ENCODE measurements around the gene ZNF568. TPM values are rescaled to one million over a fixed set of nuclear protein-coding genes. Genes with fewer than 3 reads are reported as not detected.

Gene ZNF568
- 7.4 TPM for total RNA-seq
- 6.4 TPM for polyA plus RNA-seq
- long read RNA-seq, donor 1 = 0 reads
- long read RNA-seq, donor 2, partial matches to known transcripts = 0 of 7 reads
- long read RNA-seq, donor 2, other reads (novel, unspliced or antisense) = 0 of 7 reads
- long read RNA-seq, donor 3, partial matches to known transcripts = 0 of 2 reads
- long read RNA-seq, donor 3, other reads (novel, unspliced or antisense) = 0 of 2 reads
- long read RNA-seq, donor 4, partial matches to known transcripts = 0 of 1 reads
- long read RNA-seq, donor 4, other reads (novel, unspliced or antisense) = 0 of 1 reads
- long read RNA-seq, donor 5, partial matches to known transcripts = 0 of 4 reads
- long read RNA-seq, donor 5, other reads (novel, unspliced or antisense) = 0 of 4 reads
- long read RNA-seq, donor 6, partial matches to known transcripts = 0 of 3 reads
- long read RNA-seq, donor 6, other reads (novel, unspliced or antisense) = 0 of 3 reads
- long read RNA-seq, donor 7, partial matches to known transcripts = 0 of 1 reads
- long read RNA-seq, donor 7, other reads (novel, unspliced or antisense) = 0 of 1 reads
- long read RNA-seq, donor 8 = 0 reads
- long read RNA-seq, donor 9, partial matches to known transcripts = 0 of 1 reads
- long read RNA-seq, donor 9, other reads (novel, unspliced or antisense) = 0 of 1 reads
- long read RNA-seq, donor 10, partial matches to known transcripts = 8 of 8 reads
- long read RNA-seq, donor 10, other reads (novel, unspliced or antisense) = 0 of 8 reads

- Histone ChIP-seq H3K27ac (ENCODE audit: low read depth in 1 of 2, low read length in 1 of 2) (peak within 1 kb of the TSS; percentile 97 to 99), H3K4me3 (ENCODE audit: low read length in 2 of 2) (peak within 1 kb of the TSS; percentile 74 to 88), H3K36me3 (ENCODE audit: control insufficient read depth in 2 of 2, insufficient read depth in 2 of 2, low read length in 1 of 2) (peaks cover 6 to 11% of the 10 kb centered on the region in 2 donors), H3K9me3 (ENCODE audit: control insufficient read depth in 2 of 2, insufficient read depth in 1 of 2, low read length in 1 of 2) (peaks cover 0 to 3% of the 10 kb centered on the region in 2 donors), H3K27me3 (ENCODE audit: control insufficient read depth in 2 of 2, insufficient read depth in 1 of 2, low read length in 1 of 2) (no peaks in the 10 kb centered on the region), H3K4me1 (ENCODE audit: control insufficient read depth in 2 of 2, insufficient read depth in 2 of 2, low read length in 2 of 2) (peaks cover 5 to 9% of the 10 kb centered on the region in 2 donors)
- peak; percentile 83 to 97 (median 89) for DNase-seq (ENCODE audit: low read depth in 6 of 9, low spot score in 9 of 9)
- WGBS = under 1% methylated on average over 57 of the region's 57 CpGs
These were observed at the start of gene ZNF568, which contains the start of gene ZNF829 for GRCh38 chr19:36915992-36916830. ZNF568 (plus strand) TSS chr19:36916332; CDS start chr19:36922771, 6,439 bp downstream. ZNF829 (minus strand) TSS chr19:36916291; CDS start chr19:36915167, 1,124 bp downstream.

- no peak overlapping the region for H3K4me3 ChIP-seq (ENCODE audit: low read length in 2 of 2)
- H3K36me3 ChIP-seq (ENCODE audit: control insufficient read depth in 2 of 2, insufficient read depth in 2 of 2, low read length in 1 of 2) = peaks cover 9 to 20% of the 10 kb centered on the region in 2 donors
- WGBS = 98% methylated on average over 10 of the region's 10 CpGs
- no peaks in the 10 kb centered on the region for H3K4me1 ChIP-seq (ENCODE audit: control insufficient read depth in 2 of 2, insufficient read depth in 2 of 2, low read length in 2 of 2)
- no peak overlapping the region for H3K27ac ChIP-seq (ENCODE audit: low read depth in 1 of 2, low read length in 1 of 2)
- H3K9me3 ChIP-seq (ENCODE audit: control insufficient read depth in 2 of 2, insufficient read depth in 1 of 2, low read length in 1 of 2) = peaks cover 11 to 13% of the 10 kb centered on the region in 2 donors
- DNase-seq (ENCODE audit: low read depth in 6 of 9, low spot score in 9 of 9) = no peak
- no peaks in the 10 kb centered on the region for H3K27me3 ChIP-seq (ENCODE audit: control insufficient read depth in 2 of 2, insufficient read depth in 1 of 2, low read length in 1 of 2)
These were observed 38.9 kb upstream of the ZNF568 start for GRCh38 chr19:36876993-36877938.

GRCh38 chr19:36891768-36892357 is 24.3 kb upstream of the ZNF568 start:
- Histone ChIP-seq H3K9me3 (ENCODE audit: control insufficient read depth in 2 of 2, insufficient read depth in 1 of 2, low read length in 1 of 2) (peaks cover 13 to 27% of the 10 kb centered on the region in 2 donors), H3K4me3 (ENCODE audit: low read length in 2 of 2) (no peak overlapping the region), H3K27ac (ENCODE audit: low read depth in 1 of 2, low read length in 1 of 2) (no peak overlapping the region), H3K27me3 (ENCODE audit: control insufficient read depth in 2 of 2, insufficient read depth in 1 of 2, low read length in 1 of 2) (no peaks in the 10 kb centered on the region), H3K36me3 (ENCODE audit: control insufficient read depth in 2 of 2, insufficient read depth in 2 of 2, low read length in 1 of 2) (peaks cover 19 to 33% of the 10 kb centered on the region in 2 donors), H3K4me1 (ENCODE audit: control insufficient read depth in 2 of 2, insufficient read depth in 2 of 2, low read length in 2 of 2) (no peaks in the 10 kb centered on the region)
- DNase-seq (ENCODE audit: low read depth in 6 of 9, low spot score in 9 of 9) = no peak
- over 99% methylated on average over 3 of the region's 3 CpGs for WGBS

GRCh38 chr19:36894849-36895383 is 21.2 kb upstream of the ZNF568 start:
- no peak overlapping the region for H3K27ac ChIP-seq (ENCODE audit: low read depth in 1 of 2, low read length in 1 of 2)
- H3K9me3 ChIP-seq (ENCODE audit: control insufficient read depth in 2 of 2, insufficient read depth in 1 of 2, low read length in 1 of 2) = peaks cover 17 to 30% of the 10 kb centered on the region in 2 donors
- no peak for DNase-seq (ENCODE audit: low read depth in 6 of 9, low spot score in 9 of 9)
- peaks cover 21 to 39% of the 10 kb centered on the region in 2 donors for H3K36me3 ChIP-seq (ENCODE audit: control insufficient read depth in 2 of 2, insufficient read depth in 2 of 2, low read length in 1 of 2)
- no peaks in the 10 kb centered on the region for H3K4me1 ChIP-seq (ENCODE audit: control insufficient read depth in 2 of 2, insufficient read depth in 2 of 2, low read length in 2 of 2)
- H3K27me3 ChIP-seq (ENCODE audit: control insufficient read depth in 2 of 2, insufficient read depth in 1 of 2, low read length in 1 of 2) = no peaks in the 10 kb centered on the region
- 100% methylated on average over 2 of the region's 2 CpGs for WGBS
- H3K4me3 ChIP-seq (ENCODE audit: low read length in 2 of 2) = no peak overlapping the region

- H3K4me1 ChIP-seq (ENCODE audit: control insufficient read depth in 2 of 2, insufficient read depth in 2 of 2, low read length in 2 of 2) = no peaks in the 10 kb centered on the region
- no peak for DNase-seq (ENCODE audit: low read depth in 6 of 9, low spot score in 9 of 9)
- peaks cover 6 to 29% of the 10 kb centered on the region in 2 donors for H3K36me3 ChIP-seq (ENCODE audit: control insufficient read depth in 2 of 2, insufficient read depth in 2 of 2, low read length in 1 of 2)
- no peak overlapping the region for H3K27ac ChIP-seq (ENCODE audit: low read depth in 1 of 2, low read length in 1 of 2)
- H3K27me3 ChIP-seq (ENCODE audit: control insufficient read depth in 2 of 2, insufficient read depth in 1 of 2, low read length in 1 of 2) = no peaks in the 10 kb centered on the region
- H3K9me3 ChIP-seq (ENCODE audit: control insufficient read depth in 2 of 2, insufficient read depth in 1 of 2, low read length in 1 of 2) = peaks cover 12 to 14% of the 10 kb centered on the region in 2 donors
- no peak overlapping the region for H3K4me3 ChIP-seq (ENCODE audit: low read length in 2 of 2)
- 98% methylated on average over 4 of the region's 4 CpGs for WGBS
These were observed 17.7 kb upstream of the ZNF568 start for GRCh38 chr19:36898422-36898821.

- Histone ChIP-seq H3K27me3 (ENCODE audit: control insufficient read depth in 2 of 2, insufficient read depth in 1 of 2, low read length in 1 of 2) (no peaks in the 10 kb centered on the region), H3K4me1 (ENCODE audit: control insufficient read depth in 2 of 2, insufficient read depth in 2 of 2, low read length in 2 of 2) (peaks cover 5 to 9% of the 10 kb centered on the region in 2 donors), H3K4me3 (ENCODE audit: low read length in 2 of 2) (peak overlapping the region; percentile 74 to 88), H3K36me3 (ENCODE audit: control insufficient read depth in 2 of 2, insufficient read depth in 2 of 2, low read length in 1 of 2) (peaks cover 6% of the 10 kb centered on the region in 2 donors), H3K9me3 (ENCODE audit: control insufficient read depth in 2 of 2, insufficient read depth in 1 of 2, low read length in 1 of 2) (peaks cover 0 to 3% of the 10 kb centered on the region in 2 donors), H3K27ac (ENCODE audit: low read depth in 1 of 2, low read length in 1 of 2) (peak overlapping the region in 1 of 2 donors; percentile 97)
- WGBS = 85% methylated on average over 7 of the region's 7 CpGs
- peak in 1 of 9 donors; percentile 1 for DNase-seq (ENCODE audit: low read depth in 6 of 9, low spot score in 9 of 9)
These were observed 859 bp downstream of the ZNF568 start for GRCh38 chr19:36916991-36917390.

GRCh38 chr19:36918090-36918489 is 2.0 kb downstream of the ZNF568 start:
- H3K4me3 ChIP-seq (ENCODE audit: low read length in 2 of 2) = no peak overlapping the region
- H3K27me3 ChIP-seq (ENCODE audit: control insufficient read depth in 2 of 2, insufficient read depth in 1 of 2, low read length in 1 of 2) = no peaks in the 10 kb centered on the region
- 99% methylated on average over 9 of the region's 9 CpGs for WGBS
- H3K36me3 ChIP-seq (ENCODE audit: control insufficient read depth in 2 of 2, insufficient read depth in 2 of 2, low read length in 1 of 2) = peaks cover 6% of the 10 kb centered on the region in 2 donors
- DNase-seq (ENCODE audit: low read depth in 6 of 9, low spot score in 9 of 9) = no peak
- H3K27ac ChIP-seq (ENCODE audit: low read depth in 1 of 2, low read length in 1 of 2) = no peak overlapping the region
- H3K4me1 ChIP-seq (ENCODE audit: control insufficient read depth in 2 of 2, insufficient read depth in 2 of 2, low read length in 2 of 2) = peaks cover 5 to 9% of the 10 kb centered on the region in 2 donors
- peaks cover 0 to 3% of the 10 kb centered on the region in 2 donors for H3K9me3 ChIP-seq (ENCODE audit: control insufficient read depth in 2 of 2, insufficient read depth in 1 of 2, low read length in 1 of 2)

Measured in thymus (tissue), 14 donors.